ENCODE results near the gene RNF144B. TPM values are rescaled to one million over a fixed set of nuclear protein-coding genes. Genes with fewer than 3 reads are reported as not detected.
A peak's percentile ranks its signal among the peaks of the same experiment; 100 is the strongest.

Gene RNF144B
- total RNA-seq, 1 experiment from 2014 or later: 2.3 TPM

DNA sequence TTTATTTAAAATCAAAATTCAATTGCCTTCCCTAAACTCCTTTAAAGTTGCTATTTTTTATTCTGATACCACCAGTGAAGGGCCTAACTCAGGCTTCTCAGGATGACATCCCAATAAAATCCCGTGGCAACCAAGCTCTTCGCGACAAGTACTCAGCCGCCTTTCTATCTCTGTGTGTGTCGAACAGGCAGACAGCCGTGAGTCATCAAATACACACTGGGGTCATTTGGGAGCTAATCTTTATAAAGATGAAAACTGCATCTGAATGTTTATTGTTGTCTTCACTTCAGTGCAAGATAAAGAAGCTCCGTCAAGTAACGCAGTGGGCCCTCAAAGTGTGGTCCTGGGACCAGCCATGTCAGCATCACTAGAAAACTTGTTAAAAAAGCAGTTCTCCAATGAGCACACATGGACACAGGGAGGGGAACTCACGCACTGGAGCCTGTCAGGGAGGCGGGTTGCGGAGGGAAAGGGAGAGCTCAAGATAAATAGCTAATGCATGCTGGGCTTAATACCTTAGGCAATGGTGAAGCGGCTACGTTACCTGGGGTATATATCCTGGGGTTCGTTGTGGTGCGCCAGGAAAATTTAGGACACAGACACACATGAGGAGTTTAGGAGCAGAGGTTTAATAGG is 119.3 kb downstream of the RNF144B start:
- Histone ChIP-seq H3K79me2 (ENCODE audit: insufficient read depth, low read length) (no peaks in the 10 kb centered on the region), H3K23me2 (ENCODE audit: insufficient read length, low read depth, low read length, poor library complexity, severe bottlenecking) (no peaks in the 10 kb centered on the region), H3K9ac (ENCODE audit: extremely low read depth, insufficient read length, low read length) (no peak overlapping the region), H3K27me3 (ENCODE audit: insufficient read depth, low read length) (no peaks in the 10 kb centered on the region), H2AK5ac (ENCODE audit: insufficient read length, low read length) (no peak overlapping the region), H2AFZ (ENCODE audit: low read length) (no peak overlapping the region), H2BK15ac (ENCODE audit: low read depth, low read length) (no peak overlapping the region), H4K91ac (ENCODE audit: insufficient read length, low read depth, low read length) (no peak overlapping the region), H3K9me3 (ENCODE audit: control insufficient read depth, low read depth, low read length) (no peaks in the 10 kb centered on the region), H2BK5ac (ENCODE audit: insufficient read length, low read length) (no peak overlapping the region), H4K5ac (ENCODE audit: insufficient read length, low read depth, low read length) (no peak overlapping the region), H3K4me1 (ENCODE audit: insufficient read depth, low read length) (no peaks in the 10 kb centered on the region), H4K20me1 (ENCODE audit: control insufficient read depth, insufficient read depth, insufficient read length) (no peaks in the 10 kb centered on the region), H3K56ac (ENCODE audit: insufficient read length, low read depth, low read length) (no peak overlapping the region), H3K4ac (ENCODE audit: low read depth, low read length) (no peak overlapping the region), H3T11ph (ENCODE audit: low read length) (no peak overlapping the region), H2BK12ac (ENCODE audit: insufficient read length, low read depth, low read length) (no peak overlapping the region), H4K8ac (replicated peaks; ENCODE audit: insufficient read length, low read depth, low read length) (no peak overlapping the region), H3K18ac (ENCODE audit: insufficient read length, low read depth, low read length) (no peak overlapping the region), H2BK20ac (ENCODE audit: low read depth, low read length, poor library complexity, severe bottlenecking) (no peak overlapping the region), H3K14ac (ENCODE audit: insufficient read depth, low read length) (no peak overlapping the region), H3K23ac (ENCODE audit: insufficient read length, low read depth, low read length) (no peak overlapping the region), H2BK120ac (ENCODE audit: low read depth, low read length, poor library complexity, severe bottlenecking) (no peak overlapping the region), H3K4me2 (ENCODE audit: insufficient read depth, insufficient read length, low read length) (no peak overlapping the region), H3K79me1 (ENCODE audit: insufficient read depth, low read depth, low read length, poor library complexity, severe bottlenecking) (no peaks in the 10 kb centered on the region), H3K27ac (ENCODE audit: insufficient read length, low read depth, low read length) (no peak overlapping the region)
- Mint-ChIP-seq H3K36me3 (ENCODE audit: insufficient read depth in 1 of 3, low read depth in 3 of 3) (no peaks in the 10 kb centered on the region), H3K4me1 (peaks cover 12 to 20% of the 10 kb centered on the region in 2 experiments), H3K27me3 (ENCODE audit: low read depth) (no peaks in the 10 kb centered on the region), H3K4me3 (no peak overlapping the region), H3K27ac (0 out of 7 replicates have a peak overlapping the region, but pooled peaks of 1 of the 3 experiments have one; percentile 2), H3K9me3 (no peaks in the 10 kb centered on the region; a peak in 1 of 5 replicates)
- DNase-seq: no peak
- TF ChIP-seq, protein P1, sequence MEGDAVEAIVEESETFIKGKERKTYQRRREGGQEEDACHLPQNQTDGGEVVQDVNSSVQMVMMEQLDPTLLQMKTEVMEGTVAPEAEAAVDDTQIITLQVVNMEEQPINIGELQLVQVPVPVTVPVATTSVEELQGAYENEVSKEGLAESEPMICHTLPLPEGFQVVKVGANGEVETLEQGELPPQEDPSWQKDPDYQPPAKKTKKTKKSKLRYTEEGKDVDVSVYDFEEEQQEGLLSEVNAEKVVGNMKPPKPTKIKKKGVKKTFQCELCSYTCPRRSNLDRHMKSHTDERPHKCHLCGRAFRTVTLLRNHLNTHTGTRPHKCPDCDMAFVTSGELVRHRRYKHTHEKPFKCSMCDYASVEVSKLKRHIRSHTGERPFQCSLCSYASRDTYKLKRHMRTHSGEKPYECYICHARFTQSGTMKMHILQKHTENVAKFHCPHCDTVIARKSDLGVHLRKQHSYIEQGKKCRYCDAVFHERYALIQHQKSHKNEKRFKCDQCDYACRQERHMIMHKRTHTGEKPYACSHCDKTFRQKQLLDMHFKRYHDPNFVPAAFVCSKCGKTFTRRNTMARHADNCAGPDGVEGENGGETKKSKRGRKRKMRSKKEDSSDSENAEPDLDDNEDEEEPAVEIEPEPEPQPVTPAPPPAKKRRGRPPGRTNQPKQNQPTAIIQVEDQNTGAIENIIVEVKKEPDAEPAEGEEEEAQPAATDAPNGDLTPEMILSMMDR (conservative IDR thresholded peaks at IDR 0.05): no peak
- WGBS (ENCODE audit: extremely low coverage, insufficient read length, low lambda C conversion rate): no CpG with 5 or more reads among the region's 15 CpGs

Data from H9 (cell line).